CD4-positive, alpha-beta T cell (primary cell): ENCODE data around the gene IGF1R. TPM values are rescaled to one million over a fixed set of nuclear protein-coding genes. Genes with fewer than 3 reads are reported as not detected.

Experiments used
- ATAC-seq: fragments of 200-7000 bp; cut with Tn5 transposase; one replicate; pipeline ENCODE4 v1.10.0; 2022; ENCODE audit warnings: mild to moderate bottlenecking; ENCODE audit not compliant: poor library complexity
- CTCF ChIA-PET: fragments of 350-600 bp; sonication (Branson Sonifier 250); formaldehyde crosslinking; loops from one replicate; lab custom pipeline; 2021; ENCODE audit warnings: antibody characterized with exemption, inconsistent platforms; lab: Charles Lee
- POLR2A ChIA-PET: fragments of 350-600 bp; sonication (Branson Sonifier 250); formaldehyde crosslinking; loops from one replicate; lab custom pipeline; 2021; ENCODE audit warnings: antibody characterized with exemption, inconsistent platforms; lab: Charles Lee
- DNase-seq, 14 experiments: peaks; one replicate each; pipeline ENCODE4 v3.0.0-alpha.2; 2013 to 2020; ENCODE audit warnings: mixed read lengths in 2 of 14
- H3K27ac ChIP-seq, 2 donors: one replicate each; pipeline versions ENCODE4 v1.5.1 to v1.7.0; 2013; ENCODE audit warnings: low read length in 2 of 2, low read depth in 1 of 2, mild to moderate bottlenecking in 1 of 2
- H3K27me3 ChIP-seq, 2 experiments: 1 replicate in 1 of 2; 2 replicates in 1 of 2; pipeline versions ENCODE4 v1.6.1 to v1.7.0; 2013; ENCODE audit warnings: low read length in 2 of 2, control low read depth in 1 of 2, mild to moderate bottlenecking in 1 of 2, moderate library complexity in 1 of 2; ENCODE audit not compliant: insufficient read depth in 2 of 2, control insufficient read depth in 1 of 2
- H3K36me3 ChIP-seq: one replicate; pipeline ENCODE4 v1.6.1; 2013; ENCODE audit warnings: low read length, control low read depth; ENCODE audit not compliant: insufficient read depth
- H3K4me1 ChIP-seq: one replicate; pipeline ENCODE4 v1.6.1; 2013; ENCODE audit warnings: low read length, control low read depth; ENCODE audit not compliant: insufficient read depth
- H3K4me3 ChIP-seq: one replicate; pipeline ENCODE4 v1.5.1; 2013; ENCODE audit warnings: mild to moderate bottlenecking, low read length, moderate library complexity
- H3K9me3 ChIP-seq, 2 experiments: 1 replicate in 1 of 2; 2 replicates in 1 of 2; pipeline versions ENCODE4 v1.6.1 to v1.7.0; 2013; ENCODE audit warnings: low read length in 2 of 2, mild to moderate bottlenecking in 2 of 2, control low read depth in 1 of 2, moderate library complexity in 1 of 2; ENCODE audit not compliant: control insufficient read depth in 1 of 2, insufficient read depth in 1 of 2
- H3K27ac Mint-ChIP-seq: one replicate; pipeline ENCODE4 v1.8.0; 2020; ENCODE audit warnings: mixed read lengths
- H3K27me3 Mint-ChIP-seq: one replicate; pipeline ENCODE4 v1.8.0; 2021; ENCODE audit warnings: mixed read lengths
- H3K36me3 Mint-ChIP-seq: one replicate; pipeline ENCODE4 v1.8.0; 2021; ENCODE audit warnings: low read depth, mixed read lengths
- H3K4me1 Mint-ChIP-seq: one replicate; pipeline ENCODE4 v1.8.0; 2021; ENCODE audit warnings: low read depth, mixed read lengths
- H3K4me3 Mint-ChIP-seq: one replicate; pipeline ENCODE4 v1.8.0; 2020; ENCODE audit warnings: mild to moderate bottlenecking, mixed read lengths
- H3K9me3 Mint-ChIP-seq: one replicate; pipeline ENCODE4 v1.8.0; 2020; ENCODE audit warnings: mixed read lengths
- CTCF ChIP-seq: fragments of 200-600 bp; IDR thresholded peaks from one replicate; pipeline ENCODE4 v1.8.0; 2022; ENCODE audit warnings: antibody characterized with exemption, mild to moderate bottlenecking
- intact Hi-C, 2 experiments: fragments of 100-400 bp; cut with DNase I in 1 of 2; cut with micrococcal nuclease in 1 of 2; formaldehyde crosslinking; loops; one replicate each; pipeline versions ENCODE4 v1.15.1 to v1.9.0; 2023 to 2025; cut with DNase I, micrococcal nuclease
- total RNA-seq, 174 experiments: library from RNA in 2 of 174; stranded (reverse) in 2 of 174; gene quantifications; one replicate each; pipeline ENCODE4 v1.2.3 and lab custom pipeline; 2021 to 2026

IGF1R gene
- total RNA-seq, 2 experiments from 2014 or later, result 39.2 to 40.3 TPM

- no peak for ATAC-seq
- Histone ChIP-seq H3K9me3 (peaks cover 0 to 22% of the 10 kb centered on the region in 2 experiments), H3K4me3 (no peak overlapping the region), H3K36me3 (peaks cover 3% of the 10 kb centered on the region), H3K27me3 (no peaks in the 10 kb centered on the region), H3K4me1 (no peaks in the 10 kb centered on the region), H3K27ac (no peak overlapping the region)
- POLR2A ChIA-PET, result no interaction called here
- TF ChIP-seq CTCF, result no peak
- Mint-ChIP-seq H3K9me3 (peaks cover 3% of the 10 kb centered on the region), H3K36me3 (peaks cover 25% of the 10 kb centered on the region), H3K4me1 (no peaks in the 10 kb centered on the region), H3K4me3 (no peak overlapping the region), H3K27ac (no peak overlapping the region), H3K27me3 (no peaks in the 10 kb centered on the region)
- intact Hi-C loops, result no loop called here
- DNase-seq, result no peak
- CTCF ChIA-PET, result no interaction called here
Observed at GRCh38 chr15:98966091-98966787, 317.9 kb downstream of the IGF1R start.

GRCh38 chr15:98967096-98967495, 318.8 kb downstream of the IGF1R start:
- ChIA-PET CTCF (no interaction called here), POLR2A (no interaction called here)
- Mint-ChIP-seq H3K27ac (no peak overlapping the region), H3K9me3 (no peaks in the 10 kb centered on the region), H3K36me3 (peaks cover 17% of the 10 kb centered on the region), H3K4me3 (no peak overlapping the region), H3K4me1 (no peaks in the 10 kb centered on the region), H3K27me3 (no peaks in the 10 kb centered on the region)
- peaks cover 0 to 14% of the 10 kb centered on the region in 2 experiments for H3K9me3 ChIP-seq
- no peak overlapping the region for H3K4me3 ChIP-seq
- intact Hi-C loops, result no loop called here
- ATAC-seq (no peak), DNase-seq (no peak)
- no peaks in the 10 kb centered on the region for H3K27me3 ChIP-seq
- H3K36me3 ChIP-seq, result no peaks in the 10 kb centered on the region
- no peak for TF ChIP-seq CTCF
- H3K27ac ChIP-seq, result no peak overlapping the region
- H3K4me1 ChIP-seq, result no peaks in the 10 kb centered on the region

- Mint-ChIP-seq H3K27me3 (no peaks in the 10 kb centered on the region), H3K4me3 (no peak overlapping the region), H3K27ac (no peak overlapping the region), H3K9me3 (no peaks in the 10 kb centered on the region), H3K36me3 (peaks cover 8% of the 10 kb centered on the region), H3K4me1 (no peaks in the 10 kb centered on the region)
- Histone ChIP-seq H3K36me3 (no peaks in the 10 kb centered on the region), H3K4me1 (no peaks in the 10 kb centered on the region), H3K27me3 (no peaks in the 10 kb centered on the region), H3K4me3 (no peak overlapping the region), H3K9me3 (peaks cover 0 to 14% of the 10 kb centered on the region in 2 experiments), H3K27ac (no peak overlapping the region)
- ChIA-PET POLR2A (no interaction called here), CTCF (no interaction called here)
- DNase-seq (no peak), ATAC-seq (no peak)
- intact Hi-C loops, result no loop called here
- TF ChIP-seq CTCF, result no peak
Observed at GRCh38 chr15:98967916-98968315, 319.6 kb downstream of the IGF1R start.
